ENCODE measurements around the gene SRY.

Gene SRY

DNA sequence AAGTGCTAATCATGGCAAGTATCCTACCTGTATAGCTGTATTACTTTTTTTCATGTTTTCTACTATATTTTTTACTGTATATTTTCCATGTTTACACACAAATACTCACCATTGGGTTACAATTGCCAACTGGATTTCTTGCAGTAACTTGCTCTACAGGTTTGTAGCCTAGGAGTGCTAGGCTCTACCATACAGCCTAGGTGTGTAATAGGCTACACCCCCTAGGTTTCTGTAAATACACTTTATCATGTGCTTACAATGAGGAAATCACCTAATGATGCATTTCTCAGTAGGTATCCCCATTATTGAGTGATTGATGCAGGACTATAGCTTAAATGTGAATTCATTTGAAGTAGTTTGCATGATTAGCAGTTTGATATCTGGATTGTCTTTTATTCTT lies 10.5 kb upstream of the SRY start:
- Histone ChIP-seq H3F3A (ENCODE audit: low read depth) (no peaks in the 10 kb centered on the region), H3K4me2 (ENCODE audit: low read depth, low read length, poor library complexity, severe bottlenecking) (no peak overlapping the region), H3K9me3 (ENCODE audit: insufficient read depth, low read depth, low read length) (no peaks in the 10 kb centered on the region), H3K4me3 (ENCODE audit: low read length, poor library complexity, severe bottlenecking) (no peak overlapping the region), H4K20me1 (ENCODE audit: insufficient read depth, low read length, poor library complexity, severe bottlenecking) (no peaks in the 10 kb centered on the region), H3K4me1 (ENCODE audit: insufficient read depth, low read length, poor library complexity, severe bottlenecking) (no peaks in the 10 kb centered on the region), H3K79me2 (ENCODE audit: insufficient read depth, low read length) (no peaks in the 10 kb centered on the region), H3K27me3 (ENCODE audit: insufficient read depth, low read length, poor library complexity, severe bottlenecking) (no peaks in the 10 kb centered on the region), H3K9me2 (replicated peaks; ENCODE audit: low read depth, low read length) (no peaks in the 10 kb centered on the region), H3K36me3 (ENCODE audit: insufficient read depth, low read length) (no peaks in the 10 kb centered on the region), H2AFZ (ENCODE audit: low read length) (no peak overlapping the region), H3K9ac (ENCODE audit: low read depth, low read length, poor library complexity, severe bottlenecking) (no peak overlapping the region)
- TF ChIP-seq, protein P1, sequence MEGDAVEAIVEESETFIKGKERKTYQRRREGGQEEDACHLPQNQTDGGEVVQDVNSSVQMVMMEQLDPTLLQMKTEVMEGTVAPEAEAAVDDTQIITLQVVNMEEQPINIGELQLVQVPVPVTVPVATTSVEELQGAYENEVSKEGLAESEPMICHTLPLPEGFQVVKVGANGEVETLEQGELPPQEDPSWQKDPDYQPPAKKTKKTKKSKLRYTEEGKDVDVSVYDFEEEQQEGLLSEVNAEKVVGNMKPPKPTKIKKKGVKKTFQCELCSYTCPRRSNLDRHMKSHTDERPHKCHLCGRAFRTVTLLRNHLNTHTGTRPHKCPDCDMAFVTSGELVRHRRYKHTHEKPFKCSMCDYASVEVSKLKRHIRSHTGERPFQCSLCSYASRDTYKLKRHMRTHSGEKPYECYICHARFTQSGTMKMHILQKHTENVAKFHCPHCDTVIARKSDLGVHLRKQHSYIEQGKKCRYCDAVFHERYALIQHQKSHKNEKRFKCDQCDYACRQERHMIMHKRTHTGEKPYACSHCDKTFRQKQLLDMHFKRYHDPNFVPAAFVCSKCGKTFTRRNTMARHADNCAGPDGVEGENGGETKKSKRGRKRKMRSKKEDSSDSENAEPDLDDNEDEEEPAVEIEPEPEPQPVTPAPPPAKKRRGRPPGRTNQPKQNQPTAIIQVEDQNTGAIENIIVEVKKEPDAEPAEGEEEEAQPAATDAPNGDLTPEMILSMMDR (conservative IDR thresholded peaks at IDR 0.05; ENCODE audit: low read length): no peak
- TF ChIP-seq EZH2phosphoT487 (IDR thresholded peaks at IDR 0.05; ENCODE audit: borderline replicate concordance): no peak

- H3K79me2 ChIP-seq (ENCODE audit: insufficient read depth, low read length): no peaks in the 10 kb centered on the region
- TF ChIP-seq EZH2phosphoT487 (IDR thresholded peaks at IDR 0.05; ENCODE audit: borderline replicate concordance): no peak
- TF ChIP-seq, protein P1 (conservative IDR thresholded peaks at IDR 0.05; ENCODE audit: low read length): no peak
- H3K27me3 ChIP-seq (ENCODE audit: insufficient read depth, low read length, poor library complexity, severe bottlenecking): no peaks in the 10 kb centered on the region
- no peak overlapping the region for H3K4me3 ChIP-seq (ENCODE audit: low read length, poor library complexity, severe bottlenecking)
- no peak overlapping the region for H2AFZ ChIP-seq (ENCODE audit: low read length)
- no peaks in the 10 kb centered on the region for H3K4me1 ChIP-seq (ENCODE audit: insufficient read depth, low read length, poor library complexity, severe bottlenecking)
- no peaks in the 10 kb centered on the region for H4K20me1 ChIP-seq (ENCODE audit: insufficient read depth, low read length, poor library complexity, severe bottlenecking)
- no peaks in the 10 kb centered on the region for H3K36me3 ChIP-seq (ENCODE audit: insufficient read depth, low read length)
- no peaks in the 10 kb centered on the region for H3K9me2 ChIP-seq (replicated peaks; ENCODE audit: low read depth, low read length)
- no peak overlapping the region for H3K9ac ChIP-seq (ENCODE audit: low read depth, low read length, poor library complexity, severe bottlenecking)
- no peak overlapping the region for H3K4me2 ChIP-seq (ENCODE audit: low read depth, low read length, poor library complexity, severe bottlenecking)
- H3K9me3 ChIP-seq (ENCODE audit: insufficient read depth, low read depth, low read length): no peaks in the 10 kb centered on the region
- H3F3A ChIP-seq (ENCODE audit: low read depth): no peaks in the 10 kb centered on the region
Observed at GRCh38 chrY:2796977-2797523, 9.6 kb upstream of the SRY start.

- no peaks in the 10 kb centered on the region for H3K9me2 ChIP-seq (replicated peaks; ENCODE audit: low read depth, low read length)
Observed at GRCh38 chrY:2789756-2790155, 2.3 kb upstream of the SRY start.

More at GRCh38 chrY:2789756-2790155, 2.3 kb upstream of the SRY start:
- TF ChIP-seq, protein P1 (conservative IDR thresholded peaks at IDR 0.05; ENCODE audit: low read length): no peak
- no peak for TF ChIP-seq EZH2phosphoT487 (IDR thresholded peaks at IDR 0.05; ENCODE audit: borderline replicate concordance)
- no peaks in the 10 kb centered on the region for H3F3A ChIP-seq (ENCODE audit: low read depth)
- H3K36me3 ChIP-seq (ENCODE audit: insufficient read depth, low read length): no peaks in the 10 kb centered on the region
- no peak overlapping the region for H3K9ac ChIP-seq (ENCODE audit: low read depth, low read length, poor library complexity, severe bottlenecking)
- no peaks in the 10 kb centered on the region for H4K20me1 ChIP-seq (ENCODE audit: insufficient read depth, low read length, poor library complexity, severe bottlenecking)
- H3K4me3 ChIP-seq (ENCODE audit: low read length, poor library complexity, severe bottlenecking): no peak overlapping the region
- H3K79me2 ChIP-seq (ENCODE audit: insufficient read depth, low read length): no peaks in the 10 kb centered on the region
- H2AFZ ChIP-seq (ENCODE audit: low read length): no peak overlapping the region
- H3K4me1 ChIP-seq (ENCODE audit: insufficient read depth, low read length, poor library complexity, severe bottlenecking): no peaks in the 10 kb centered on the region
- no peaks in the 10 kb centered on the region for H3K9me3 ChIP-seq (ENCODE audit: insufficient read depth, low read depth, low read length)
- no peak overlapping the region for H3K4me2 ChIP-seq (ENCODE audit: low read depth, low read length, poor library complexity, severe bottlenecking)
- H3K27me3 ChIP-seq (ENCODE audit: insufficient read depth, low read length, poor library complexity, severe bottlenecking): no peaks in the 10 kb centered on the region

All from Loucy (cell line).